ENCODE data around the gene INO80E. TPM values are rescaled to one million over a fixed set of nuclear protein-coding genes. Genes with fewer than 3 reads are reported as not detected.

Gene INO80E
- total RNA-seq, 1 donor from 2014 or later, result 93.6 TPM

- Mint-ChIP-seq H3K27ac (no peak overlapping the region), H3K4me3 (no peak overlapping the region), H3K27me3 (peaks cover 24% of the 10 kb centered on the region), H3K36me3 (ENCODE audit: low read depth) (no peaks in the 10 kb centered on the region), H3K9me3 (no peaks in the 10 kb centered on the region), H3K4me1 (peaks cover 11% of the 10 kb centered on the region)
- ChIA-PET POLR2A (no interaction called here), CTCF (interaction anchor here (0.5 to 1.2 kb wide), 3 partner anchors 178 to 323 kb away, joined by 3 to 4 read pairs (median 3); no protein-coding TSS in a partner anchor)
- no peak for TF ChIP-seq CTCF (IDR thresholded peaks at IDR 0.05)
- DNase-seq (no peak), ATAC-seq (ENCODE audit: low read depth) (no peak)
- intact Hi-C loops (cut with micrococcal nuclease), result no loop called here
These were observed 27.5 kb downstream of the INO80E start for GRCh38 chr16:30023586-30023985.

- no peaks in the 10 kb centered on the region for H3K9me3 Mint-ChIP-seq
- peaks cover 29% of the 10 kb centered on the region for H3K27me3 Mint-ChIP-seq
- ATAC-seq (ENCODE audit: low read depth) (no peak), DNase-seq (no peak)
- peaks cover 11% of the 10 kb centered on the region for H3K4me1 Mint-ChIP-seq
- H3K4me3 Mint-ChIP-seq, result no peak overlapping the region
- intact Hi-C loops (cut with micrococcal nuclease), result no loop called here
- H3K36me3 Mint-ChIP-seq (ENCODE audit: low read depth), result no peaks in the 10 kb centered on the region
- no peak overlapping the region for H3K27ac Mint-ChIP-seq
- no peak for TF ChIP-seq CTCF (IDR thresholded peaks at IDR 0.05)
- ChIA-PET CTCF (no interaction called here), POLR2A (no interaction called here)
These were observed 28.4 kb downstream of the INO80E start for GRCh38 chr16:30024451-30024850.

GRCh38 chr16:30025156-30025555, 29.1 kb downstream of the INO80E start:
- Mint-ChIP-seq H3K4me1 (peaks cover 15% of the 10 kb centered on the region), H3K27me3 (peaks cover 36% of the 10 kb centered on the region), H3K27ac (no peak overlapping the region), H3K36me3 (ENCODE audit: low read depth) (no peaks in the 10 kb centered on the region), H3K9me3 (no peaks in the 10 kb centered on the region), H3K4me3 (no peak overlapping the region)
- intact Hi-C loops (cut with micrococcal nuclease), result no loop called here
- no peak for TF ChIP-seq CTCF (IDR thresholded peaks at IDR 0.05)
- ChIA-PET CTCF (no interaction called here), POLR2A (no interaction called here)
- no peak for DNase-seq
- ATAC-seq (ENCODE audit: low read depth), result no peak

- POLR2A ChIA-PET, result no interaction called here
- intact Hi-C loops (cut with micrococcal nuclease), result no loop called here
- DNase-seq, result no peak
- H3K27me3 Mint-ChIP-seq, result peaks cover 38% of the 10 kb centered on the region
- ATAC-seq (ENCODE audit: low read depth), result no peak
- H3K9me3 Mint-ChIP-seq, result no peaks in the 10 kb centered on the region
- no peaks in the 10 kb centered on the region for H3K36me3 Mint-ChIP-seq (ENCODE audit: low read depth)
- no peak overlapping the region for H3K4me3 Mint-ChIP-seq
- peaks cover 15% of the 10 kb centered on the region for H3K4me1 Mint-ChIP-seq
- CTCF ChIA-PET, result no interaction called here
- no peak for TF ChIP-seq CTCF (IDR thresholded peaks at IDR 0.05)
- H3K27ac Mint-ChIP-seq, result no peak overlapping the region
These were observed 29.5 kb downstream of the INO80E start for GRCh38 chr16:30025574-30025973.

GRCh38 chr16:30026449-30026848, 30.4 kb downstream of the INO80E start:
- ChIA-PET CTCF (no interaction called here), POLR2A (no interaction called here)
- no peaks in the 10 kb centered on the region for H3K9me3 Mint-ChIP-seq
- H3K4me1 Mint-ChIP-seq, result peaks cover 6% of the 10 kb centered on the region
- no peak for ATAC-seq (ENCODE audit: low read depth)
- H3K36me3 Mint-ChIP-seq (ENCODE audit: low read depth), result no peaks in the 10 kb centered on the region
- H3K27ac Mint-ChIP-seq, result no peak overlapping the region
- DNase-seq, result no peak
- peaks cover 40% of the 10 kb centered on the region for H3K27me3 Mint-ChIP-seq
- no peak overlapping the region for H3K4me3 Mint-ChIP-seq
- TF ChIP-seq CTCF (IDR thresholded peaks at IDR 0.05), result no peak
- intact Hi-C loops (cut with micrococcal nuclease), result no loop called here

All from activated B cell treated with CpG ODN at 0.5 μM for 24 hours (primary cell).